ENCODE data around the gene GLYATL3. TPM values are rescaled to one million over a fixed set of nuclear protein-coding genes. Genes with fewer than 3 reads are reported as not detected.

Gene GLYATL3
- total RNA-seq (not detected), polyA plus RNA-seq (not detected)

DNA sequence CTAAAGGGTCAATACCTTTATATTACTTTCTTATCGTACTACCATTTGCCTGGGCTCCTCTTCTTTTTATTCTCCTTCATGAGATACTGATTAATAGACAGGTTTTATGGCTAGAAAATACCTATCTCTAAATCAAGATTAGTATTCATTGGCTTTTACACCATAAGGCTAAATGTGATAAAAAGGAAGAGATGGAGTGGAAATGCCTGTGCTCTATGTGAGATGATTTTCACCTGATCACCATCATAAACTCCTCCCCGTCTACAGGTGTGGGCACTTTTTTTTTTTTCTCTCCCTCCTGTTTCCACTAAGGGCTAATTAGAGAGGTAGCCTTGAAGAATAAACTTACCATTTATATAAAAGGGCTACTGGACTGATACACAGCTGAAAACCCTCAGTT lies at the start of gene GLYATL3:
TSS of gene GLYATL3 (plus strand) at position 301 of the 400 bp plus-strand sequence. CDS start 12,068 bp downstream, outside the sequence.
- H3K4me3 Mint-ChIP-seq, result no peak within 1 kb of the TSS
- intact Hi-C loops (cut with micrococcal nuclease), result no loop called here
- H3K27ac Mint-ChIP-seq, result no peak within 1 kb of the TSS
- Histone ChIP-seq H3K4me3 (ENCODE audit: low read length in 2 of 2) (no peak within 1 kb of the TSS), H3K36me3 (ENCODE audit: insufficient read depth, low read length) (no peaks in the 10 kb centered on the region), H3K27ac (ENCODE audit: low read depth, low read length) (no peak within 1 kb of the TSS), H3K4me1 (ENCODE audit: insufficient read depth, low read length) (no peaks in the 10 kb centered on the region), H3K27me3 (ENCODE audit: insufficient read depth, low read length) (no peaks in the 10 kb centered on the region), H3K9me3 (ENCODE audit: control insufficient read depth in 1 of 2, low read length in 2 of 2) (no peaks in the 10 kb centered on the region)
- no peaks in the 10 kb centered on the region for H3K27me3 Mint-ChIP-seq
- H3K4me1 Mint-ChIP-seq, result no peaks in the 10 kb centered on the region
- peaks cover 0 to 10% of the 10 kb centered on the region in 2 donors for H3K36me3 Mint-ChIP-seq
- POLR2A ChIA-PET (ENCODE audit: partially characterized antibody), result no interaction called here
- no peak for DNase-seq
- H3K9me3 Mint-ChIP-seq, result no peaks in the 10 kb centered on the region
- CTCF ChIA-PET (ENCODE audit: partially characterized antibody), result no interaction called here

DNA sequence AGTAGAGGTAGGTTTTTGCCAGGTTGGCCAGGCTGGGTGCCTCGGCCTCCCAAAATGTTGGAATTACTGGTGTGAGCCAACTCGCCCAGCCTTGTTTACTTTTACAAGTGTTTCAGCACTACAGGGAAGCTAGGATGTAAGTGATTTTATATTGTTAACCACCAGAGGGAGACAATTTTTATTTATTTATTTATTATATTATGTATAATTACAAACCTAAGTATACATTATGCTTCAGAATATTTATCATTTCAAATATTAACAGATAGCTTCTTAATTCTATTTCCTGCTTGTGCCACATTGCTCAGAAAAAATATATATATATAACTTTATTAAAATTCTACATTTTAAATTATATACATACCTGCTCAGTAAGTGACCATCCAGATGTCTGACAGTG lies 46.5 kb upstream of the GLYATL3 start:
- Histone ChIP-seq H3K27me3 (ENCODE audit: insufficient read depth, low read length) (no peaks in the 10 kb centered on the region), H3K9me3 (ENCODE audit: control insufficient read depth in 1 of 2, low read length in 2 of 2) (no peaks in the 10 kb centered on the region), H3K36me3 (ENCODE audit: insufficient read depth, low read length) (peaks cover 5% of the 10 kb centered on the region), H3K4me3 (ENCODE audit: low read length in 2 of 2) (no peak overlapping the region), H3K4me1 (ENCODE audit: insufficient read depth, low read length) (no peaks in the 10 kb centered on the region), H3K27ac (ENCODE audit: low read depth, low read length) (no peak overlapping the region)
- Mint-ChIP-seq H3K27ac (no peak overlapping the region), H3K4me3 (no peak overlapping the region), H3K27me3 (no peaks in the 10 kb centered on the region), H3K36me3 (peaks cover 29 to 52% of the 10 kb centered on the region in 2 donors), H3K4me1 (peaks cover 0 to 4% (median 0%) of the 10 kb centered on the region in 4 donors), H3K9me3 (no peaks in the 10 kb centered on the region)
- ChIA-PET POLR2A (ENCODE audit: partially characterized antibody) (no interaction called here), CTCF (ENCODE audit: partially characterized antibody) (interaction anchor here (0.7 to 2.3 kb wide), 4 partner anchors 9 to 79 kb away, joined by 3 to 5 read pairs (median 4); no protein-coding TSS in a partner anchor)
- DNase-seq, result peak in 1 of 5 donors; percentile 0
- intact Hi-C loops (cut with micrococcal nuclease), result no loop called here

DNA sequence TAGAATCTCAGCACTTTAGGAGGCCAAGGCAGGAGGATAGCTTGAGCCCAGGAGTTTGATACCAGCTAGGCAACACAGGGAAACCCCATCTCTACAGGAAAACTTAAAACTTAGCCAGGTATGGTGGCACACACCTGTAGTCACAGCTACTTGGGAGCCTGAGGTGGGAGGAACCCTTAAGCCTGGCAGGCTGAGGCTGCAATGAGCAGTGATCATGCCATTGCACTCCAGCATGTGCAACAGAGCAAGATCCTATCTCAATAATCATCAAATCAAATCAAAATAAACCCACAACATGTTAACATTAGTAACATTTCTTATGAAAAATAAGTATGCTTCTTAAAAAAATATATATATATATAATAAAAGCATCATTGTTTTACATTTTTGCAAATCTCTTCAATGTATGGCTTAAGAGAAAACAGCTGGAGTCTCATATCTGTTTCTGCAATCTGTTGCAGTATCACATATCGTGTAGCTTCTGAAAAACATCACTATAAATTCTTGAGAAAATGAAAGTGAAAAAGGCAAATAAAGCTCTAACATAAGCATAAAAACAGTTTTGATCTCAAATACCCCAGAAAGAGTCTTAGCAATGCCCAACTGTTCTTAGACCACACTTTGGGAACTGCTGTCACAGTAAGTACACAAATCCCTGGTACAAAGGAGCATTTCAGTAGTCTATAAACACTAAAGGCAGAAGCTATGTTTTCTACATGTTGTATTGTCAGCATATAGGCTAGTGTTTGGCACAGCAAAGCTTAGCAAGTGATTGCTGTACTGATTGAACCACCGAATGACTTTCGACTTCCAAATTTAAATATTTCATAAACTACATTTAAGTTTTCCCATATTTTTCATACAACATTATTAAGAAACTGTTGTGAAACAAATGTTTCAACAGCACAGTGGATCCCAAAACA lies 44.7 kb upstream of the GLYATL3 start:
- H3K9me3 Mint-ChIP-seq, result no peaks in the 10 kb centered on the region
- no peak overlapping the region for H3K4me3 ChIP-seq (ENCODE audit: low read length in 2 of 2)
- no peak overlapping the region for H3K27ac ChIP-seq (ENCODE audit: low read depth, low read length)
- H3K9me3 ChIP-seq (ENCODE audit: control insufficient read depth in 1 of 2, low read length in 2 of 2), result no peaks in the 10 kb centered on the region
- H3K4me1 Mint-ChIP-seq, result peaks cover 0 to 14% (median 9%) of the 10 kb centered on the region in 4 donors
- no peak overlapping the region for H3K4me3 Mint-ChIP-seq
- H3K4me1 ChIP-seq (ENCODE audit: insufficient read depth, low read length), result no peaks in the 10 kb centered on the region
- no peak for DNase-seq
- intact Hi-C loops (cut with micrococcal nuclease), result no loop called here
- H3K27ac Mint-ChIP-seq, result peak overlapping the region in 3 of 7 donors; percentile 22 to 53 (median 43)
- no peaks in the 10 kb centered on the region for H3K27me3 ChIP-seq (ENCODE audit: insufficient read depth, low read length)
- ChIA-PET CTCF (ENCODE audit: partially characterized antibody) (interaction anchor here (1.2 kb wide), 1 partner anchor 9 kb away, joined by 3 read pairs; no protein-coding TSS in a partner anchor), POLR2A (ENCODE audit: partially characterized antibody) (no interaction called here)
- H3K36me3 ChIP-seq (ENCODE audit: insufficient read depth, low read length), result no peaks in the 10 kb centered on the region
- no peaks in the 10 kb centered on the region for H3K27me3 Mint-ChIP-seq
- peaks cover 30 to 51% of the 10 kb centered on the region in 2 donors for H3K36me3 Mint-ChIP-seq

DNA sequence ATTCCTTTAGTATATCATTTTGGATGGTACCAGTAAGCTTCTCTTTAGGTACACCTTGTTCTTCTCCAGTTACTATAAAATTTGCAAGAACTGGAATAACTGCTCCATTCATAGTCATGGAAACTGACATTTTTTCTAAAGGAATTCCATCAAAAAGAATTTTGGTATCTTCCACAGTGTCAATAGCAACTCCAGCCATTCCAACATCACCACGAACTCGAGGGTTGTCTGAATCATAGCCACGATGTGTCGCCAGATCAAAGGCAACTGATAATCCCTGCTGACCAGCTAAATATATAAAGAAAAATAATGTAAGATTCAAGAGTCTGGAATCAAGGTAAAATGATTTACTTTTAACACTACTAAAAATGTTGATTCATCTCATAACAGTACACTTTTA lies 42.0 kb upstream of the GLYATL3 start:
- no peaks in the 10 kb centered on the region for H3K27me3 Mint-ChIP-seq
- no peak for DNase-seq
- H3K36me3 Mint-ChIP-seq, result peaks cover 20 to 41% of the 10 kb centered on the region in 2 donors
- CTCF ChIA-PET (ENCODE audit: partially characterized antibody), result no interaction called here
- H3K4me3 ChIP-seq (ENCODE audit: low read length in 2 of 2), result no peak overlapping the region
- POLR2A ChIA-PET (ENCODE audit: partially characterized antibody), result no interaction called here
- H3K36me3 ChIP-seq (ENCODE audit: insufficient read depth, low read length), result no peaks in the 10 kb centered on the region
- peaks cover 18% of the 10 kb centered on the region for H3K4me1 ChIP-seq (ENCODE audit: insufficient read depth, low read length)
- intact Hi-C loops (cut with micrococcal nuclease), result no loop called here
- H3K9me3 ChIP-seq (ENCODE audit: control insufficient read depth in 1 of 2, low read length in 2 of 2), result no peaks in the 10 kb centered on the region
- no peak overlapping the region for H3K27ac Mint-ChIP-seq
- H3K27ac ChIP-seq (ENCODE audit: low read depth, low read length), result no peak overlapping the region
- H3K4me3 Mint-ChIP-seq, result no peak overlapping the region
- no peaks in the 10 kb centered on the region for H3K9me3 Mint-ChIP-seq
- H3K4me1 Mint-ChIP-seq, result peaks cover 10 to 39% (median 22%) of the 10 kb centered on the region in 4 donors
- no peaks in the 10 kb centered on the region for H3K27me3 ChIP-seq (ENCODE audit: insufficient read depth, low read length)

DNA sequence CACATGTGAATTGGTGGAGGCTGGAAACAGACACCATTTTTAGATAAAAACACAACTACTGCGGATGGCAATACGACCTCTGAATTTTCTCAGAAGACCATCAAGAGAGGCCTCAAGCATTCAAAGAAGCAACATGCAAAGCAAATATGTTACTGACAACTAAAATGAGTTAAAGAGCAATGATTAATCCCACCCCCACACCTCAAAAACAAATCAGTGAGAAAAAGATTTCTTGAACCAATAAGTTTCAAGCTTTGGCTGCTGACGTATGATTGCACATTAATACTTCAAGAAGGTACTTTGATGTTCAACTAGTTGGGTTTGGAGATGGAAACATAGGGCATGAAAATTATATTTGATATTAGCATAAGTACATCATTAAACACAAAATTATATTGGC lies 37.7 kb upstream of the GLYATL3 start:
- no peaks in the 10 kb centered on the region for H3K9me3 ChIP-seq (ENCODE audit: control insufficient read depth in 1 of 2, low read length in 2 of 2)
- CTCF ChIA-PET (ENCODE audit: partially characterized antibody), result interaction anchor here (1.0 kb wide), 1 partner anchor 9 kb away, joined by 3 read pairs; no protein-coding TSS in a partner anchor
- H3K4me1 Mint-ChIP-seq, result peaks cover 23 to 60% (median 38%) of the 10 kb centered on the region in 4 donors
- peak overlapping the region; percentile 76 for H3K27ac ChIP-seq (ENCODE audit: low read depth, low read length)
- peak overlapping the region; percentile 87 to 99 (median 96) for H3K27ac Mint-ChIP-seq
- peak overlapping the region; percentile 94 to 99 (median 98) for H3K4me3 Mint-ChIP-seq
- H3K9me3 Mint-ChIP-seq, result no peaks in the 10 kb centered on the region
- POLR2A ChIA-PET (ENCODE audit: partially characterized antibody), result interaction anchor here (0.8 kb wide), 1 partner anchor 1984 kb away, joined by 3 read pairs; no protein-coding TSS in a partner anchor
- H3K27me3 ChIP-seq (ENCODE audit: insufficient read depth, low read length), result no peaks in the 10 kb centered on the region
- peaks cover 26% of the 10 kb centered on the region for H3K4me1 ChIP-seq (ENCODE audit: insufficient read depth, low read length)
- DNase-seq, result peak in 3 of 5 donors; percentile 9 to 19 (median 12)
- peak overlapping the region; percentile 68 to 91 for H3K4me3 ChIP-seq (ENCODE audit: low read length in 2 of 2)
- H3K27me3 Mint-ChIP-seq, result no peaks in the 10 kb centered on the region
- intact Hi-C loops (cut with micrococcal nuclease), result loop anchor here (2.0 kb wide), 1 partner anchor 1985 kb away; the partner anchor contains the start of gene CD2AP
- no peaks in the 10 kb centered on the region for H3K36me3 ChIP-seq (ENCODE audit: insufficient read depth, low read length)
- H3K36me3 Mint-ChIP-seq, result peaks cover 15 to 33% of the 10 kb centered on the region in 2 donors

DNA sequence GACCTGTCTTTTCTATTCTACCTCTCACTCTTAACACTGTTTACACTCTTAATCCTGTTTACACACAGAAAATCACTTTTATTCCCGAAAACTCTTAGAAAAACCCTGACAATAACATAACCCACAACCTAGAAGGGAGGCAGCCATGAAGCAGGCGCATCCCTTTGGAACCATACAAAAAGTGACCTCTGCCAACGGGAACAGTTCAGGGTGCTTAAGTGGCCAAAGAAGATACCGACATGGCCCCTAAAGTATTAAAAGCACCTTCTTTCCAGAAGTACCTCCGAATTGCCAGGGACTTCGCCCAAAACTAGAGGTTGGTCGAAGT lies 37.2 kb upstream of the GLYATL3 start:
- peak overlapping the region; percentile 87 to 99 (median 98) for H3K27ac Mint-ChIP-seq
- Histone ChIP-seq H3K27me3 (ENCODE audit: insufficient read depth, low read length) (no peaks in the 10 kb centered on the region), H3K36me3 (ENCODE audit: insufficient read depth, low read length) (no peaks in the 10 kb centered on the region), H3K27ac (ENCODE audit: low read depth, low read length) (peak overlapping the region; percentile 76), H3K4me3 (ENCODE audit: low read length in 2 of 2) (peak overlapping the region; percentile 68 to 91), H3K4me1 (ENCODE audit: insufficient read depth, low read length) (peaks cover 26% of the 10 kb centered on the region), H3K9me3 (ENCODE audit: control insufficient read depth in 1 of 2, low read length in 2 of 2) (no peaks in the 10 kb centered on the region)
- CTCF ChIA-PET (ENCODE audit: partially characterized antibody), result interaction anchor here (1.0 kb wide), 1 partner anchor 9 kb away, joined by 3 read pairs; no protein-coding TSS in a partner anchor
- no peaks in the 10 kb centered on the region for H3K27me3 Mint-ChIP-seq
- no peak for DNase-seq
- intact Hi-C loops (cut with micrococcal nuclease), result loop anchor here (2.0 kb wide), 1 partner anchor 1986 kb away; the partner anchor contains the start of gene CD2AP
- peaks cover 23 to 60% (median 39%) of the 10 kb centered on the region in 4 donors for H3K4me1 Mint-ChIP-seq
- H3K4me3 Mint-ChIP-seq, result peak overlapping the region; percentile 94 to 99 (median 98)
- H3K9me3 Mint-ChIP-seq, result no peaks in the 10 kb centered on the region
- H3K36me3 Mint-ChIP-seq, result peaks cover 11 to 29% of the 10 kb centered on the region in 2 donors
- POLR2A ChIA-PET (ENCODE audit: partially characterized antibody), result interaction anchor here (0.8 kb wide), 1 partner anchor 1985 kb away, joined by 3 read pairs; no protein-coding TSS in a partner anchor
